ENCODE measurements around the gene GID4.

DNA sequence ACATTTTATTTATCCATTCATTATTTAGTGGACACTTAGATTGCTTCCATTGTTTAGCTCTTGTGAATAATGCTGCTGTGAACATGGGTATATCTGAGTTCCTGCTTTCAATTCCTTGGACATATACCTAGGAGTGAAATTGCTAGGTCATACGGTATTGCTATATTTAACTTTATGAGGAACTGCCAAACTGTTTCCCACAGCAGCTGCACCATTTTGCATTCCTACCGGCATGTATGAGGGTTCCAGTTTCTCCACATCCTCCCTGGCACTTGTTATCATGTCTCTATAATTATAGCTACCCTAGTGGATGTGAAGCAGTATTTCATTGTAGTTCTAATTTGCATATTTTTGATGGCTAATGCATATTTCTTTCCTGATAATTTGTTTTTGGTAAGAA lies 24.8 kb downstream of the GID4 start:
- TF ChIP-seq, protein P1, sequence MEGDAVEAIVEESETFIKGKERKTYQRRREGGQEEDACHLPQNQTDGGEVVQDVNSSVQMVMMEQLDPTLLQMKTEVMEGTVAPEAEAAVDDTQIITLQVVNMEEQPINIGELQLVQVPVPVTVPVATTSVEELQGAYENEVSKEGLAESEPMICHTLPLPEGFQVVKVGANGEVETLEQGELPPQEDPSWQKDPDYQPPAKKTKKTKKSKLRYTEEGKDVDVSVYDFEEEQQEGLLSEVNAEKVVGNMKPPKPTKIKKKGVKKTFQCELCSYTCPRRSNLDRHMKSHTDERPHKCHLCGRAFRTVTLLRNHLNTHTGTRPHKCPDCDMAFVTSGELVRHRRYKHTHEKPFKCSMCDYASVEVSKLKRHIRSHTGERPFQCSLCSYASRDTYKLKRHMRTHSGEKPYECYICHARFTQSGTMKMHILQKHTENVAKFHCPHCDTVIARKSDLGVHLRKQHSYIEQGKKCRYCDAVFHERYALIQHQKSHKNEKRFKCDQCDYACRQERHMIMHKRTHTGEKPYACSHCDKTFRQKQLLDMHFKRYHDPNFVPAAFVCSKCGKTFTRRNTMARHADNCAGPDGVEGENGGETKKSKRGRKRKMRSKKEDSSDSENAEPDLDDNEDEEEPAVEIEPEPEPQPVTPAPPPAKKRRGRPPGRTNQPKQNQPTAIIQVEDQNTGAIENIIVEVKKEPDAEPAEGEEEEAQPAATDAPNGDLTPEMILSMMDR (IDR thresholded peaks at IDR 0.05) = no peak
- TF ChIP-seq POLR2A (IDR thresholded peaks at IDR 0.05) (no peak), EP300 (IDR thresholded peaks at IDR 0.05) (no peak)
